GM12878 (cell line): ENCODE data around the gene STPG3. TPM values are rescaled to one million over a fixed set of nuclear protein-coding genes. Genes with fewer than 3 reads are reported as not detected.

Source experiments
- ATAC-seq: fragments of 200-7000 bp; cut with Tn5 transposase; 3 replicates; pipeline ENCODE4 v1.9.1; 2020; ENCODE audit warnings: mild to moderate bottlenecking, moderate library complexity
- BruUV-seq: library from RNA; stranded (reverse); fragments of 400-500 nt; replicated peaks from 2 replicates; lab custom pipeline; 2021; lab: Mats Ljungman, UMichigan
- CTCF ChIA-PET: fragments of 300-600 bp; sonication (Branson Sonifier 250); formaldehyde crosslinking; extraction: SDS; loops from one replicate; lab custom pipeline; 2021; ENCODE audit warnings: inconsistent platforms; lab: Yijun Ruan, JAX
- POLR2A ChIA-PET: fragments of 350-600 bp; formaldehyde crosslinking; extraction: SDS; loops from one replicate; lab custom pipeline; 2021; ENCODE audit warnings: inconsistent platforms; lab: Charles Lee
- RAD21 ChIA-PET: fragments of 300-600 bp; sonication (Branson Sonifier 250); formaldehyde crosslinking; loops from one replicate; lab custom pipeline; 2023; ENCODE audit warnings: antibody characterized with exemption; ENCODE audit not compliant: unreplicated experiment; lab: Charles Lee
- SMC1A ChIA-PET: fragments of 300-600 bp; sonication (Branson Sonifier 250); formaldehyde crosslinking; loops from one replicate; lab custom pipeline; 2023; ENCODE audit not compliant: unreplicated experiment, uncharacterized antibody; lab: Charles Lee
- DNase-seq: peaks from one replicate; pipeline ENCODE4 v3.0.0-alpha.2; 2011; ENCODE audit warnings: low read depth, low spot score
- FAIRE-seq: peaks from 3 replicates; lab custom pipeline; 2011; peaks lifted over from hg19 to GRCh38; lab: Jason Lieb, UNC
- H2AFZ ChIP-seq: 2 replicates; pipeline ENCODE4 v1.6.0; 2011; ENCODE audit warnings: low read depth, low read length, control low read depth; ENCODE audit not compliant: control insufficient read depth
- H3K27ac ChIP-seq: 2 replicates; pipeline ENCODE4 v1.5.1; 2011; ENCODE audit warnings: control low read depth; ENCODE audit not compliant: control insufficient read depth, insufficient read depth
- H3K27me3 ChIP-seq, 2 experiments: replicated peaks in 1 of 2; 2 replicates each; pipeline versions ENCODE4 v1.6.0 to v1.6.1; 2011; ENCODE audit warnings: low read length in 1 of 2; ENCODE audit not compliant: control insufficient read depth in 2 of 2, insufficient read depth in 2 of 2
- H3K36me3 ChIP-seq, 2 experiments: 2 replicates each; pipeline ENCODE4 v1.5.1; 2011; ENCODE audit warnings: low read length in 1 of 2; ENCODE audit not compliant: control insufficient read depth in 2 of 2, insufficient read depth in 2 of 2
- H3K4me1 ChIP-seq: 2 replicates; pipeline ENCODE4 v1.6.1; 2011; ENCODE audit warnings: mild to moderate bottlenecking, low read length, moderate library complexity, mixed read lengths; ENCODE audit not compliant: control insufficient read depth, insufficient read depth
- H3K4me2 ChIP-seq: 2 replicates; pipeline ENCODE4 v1.6.0; 2011; ENCODE audit warnings: control low read depth; ENCODE audit not compliant: control insufficient read depth, insufficient read depth
- H3K4me3 ChIP-seq: fragments of 200-600 bp; sonication (generic); 2 replicates; pipeline ENCODE4 v1.5.1; 2016
- H3K79me2 ChIP-seq: 2 replicates; pipeline ENCODE4 v1.6.0; 2011; ENCODE audit warnings: low read length; ENCODE audit not compliant: control insufficient read depth, insufficient read depth
- H3K9ac ChIP-seq: 2 replicates; pipeline ENCODE4 v1.8.0; 2011; ENCODE audit warnings: low read length, control low read depth, mixed read lengths; ENCODE audit not compliant: control insufficient read depth, insufficient read depth
- H3K9me3 ChIP-seq: replicated peaks from 3 replicates; pipeline ENCODE4 v1.5.1; 2011; ENCODE audit warnings: mild to moderate bottlenecking, low read length; ENCODE audit not compliant: control insufficient read depth, insufficient read depth
- H4K20me1 ChIP-seq: 2 replicates; pipeline ENCODE4 v1.6.0; 2011; ENCODE audit not compliant: control insufficient read depth, insufficient read depth
- BACH1 ChIP-seq: fragments of 450-650 bp; IDR thresholded peaks from 2 replicates; pipeline ENCODE4 v1.6.1; 2017; ENCODE audit warnings: mild to moderate bottlenecking, borderline replicate concordance
- CBX3 ChIP-seq: fragments of 200-600 bp; sonication (generic); IDR thresholded peaks from 2 replicates; pipeline ENCODE4 v1.6.1; 2016; ENCODE audit warnings: low read depth, borderline replicate concordance
- CREB1 ChIP-seq: IDR thresholded peaks from 2 replicates; pipeline ENCODE4 v1.6.1; 2012; ENCODE audit warnings: low read depth, mild to moderate bottlenecking, inconsistent platforms
- CTCF ChIP-seq, 3 experiments: IDR thresholded peaks in 2 of 3; conservative IDR thresholded peaks in 1 of 3; 2 replicates each; pipeline ENCODE4 v1.5.1; 2011; ENCODE audit warnings: low read depth in 3 of 3, low read length in 3 of 3, mild to moderate bottlenecking in 3 of 3, control low read depth in 2 of 3, moderate library complexity in 2 of 3, inconsistent platforms in 1 of 3, mixed read lengths in 1 of 3; ENCODE audit not compliant: control insufficient read depth in 2 of 3, insufficient read depth in 1 of 3; ENCODE audit errors: extremely low read depth in 1 of 3
- E2F8 ChIP-seq: fragments of 450-650 bp; IDR thresholded peaks from 2 replicates; pipeline ENCODE4 v1.6.1; 2018; ENCODE audit warnings: mild to moderate bottlenecking, low read depth, moderate library complexity; ENCODE audit not compliant: partially characterized antibody
- JUNB ChIP-seq: IDR thresholded peaks from 2 replicates; pipeline ENCODE4 v1.6.1; 2016; ENCODE audit warnings: antibody characterized with exemption, mild to moderate bottlenecking
- MTA3 ChIP-seq: IDR thresholded peaks from 2 replicates; pipeline ENCODE4 v1.6.1; 2012; ENCODE audit warnings: low read length, inconsistent platforms, borderline replicate concordance
- PML ChIP-seq: IDR thresholded peaks from 2 replicates; pipeline ENCODE4 v1.6.1; 2012; ENCODE audit warnings: low read length, inconsistent platforms
- RAD51 ChIP-seq: fragments of 450-650 bp; IDR thresholded peaks from 2 replicates; pipeline ENCODE4 v1.6.1; 2016; ENCODE audit warnings: moderate library complexity, mild to moderate bottlenecking, inconsistent platforms
- RELA ChIP-seq: fragments of 450-650 bp; IDR thresholded peaks from 2 replicates; pipeline ENCODE4 v1.8.0; 2014; ENCODE audit warnings: borderline replicate concordance; ENCODE audit not compliant: partially characterized antibody
- SMAD1 ChIP-seq: fragments of 450-650 bp; IDR thresholded peaks from 2 replicates; pipeline ENCODE4 v1.6.1; 2018; ENCODE audit warnings: mild to moderate bottlenecking, low read depth; ENCODE audit not compliant: partially characterized antibody
- SPI1 ChIP-seq: IDR thresholded peaks from 2 replicates; pipeline ENCODE4 v1.6.1; 2011; ENCODE audit warnings: low read depth, mild to moderate bottlenecking, low read length, moderate library complexity, borderline replicate concordance; ENCODE audit not compliant: insufficient read depth
- SREBF2 ChIP-seq: IDR thresholded peaks from 2 replicates; pipeline ENCODE4 v1.6.1; 2012; ENCODE audit warnings: mild to moderate bottlenecking, low read length
- TAF1 ChIP-seq: IDR thresholded peaks from 2 replicates; pipeline ENCODE4 v1.6.1; 2011; ENCODE audit warnings: mild to moderate bottlenecking, low read depth, low read length, borderline replicate concordance
- TBL1XR1 ChIP-seq: IDR thresholded peaks from 2 replicates; pipeline ENCODE4 v1.6.1; 2012; ENCODE audit warnings: low read depth, low read length, improper control_type of control experiment
- TCF7 ChIP-seq: IDR thresholded peaks from 2 replicates; pipeline ENCODE4 v1.6.1; 2014; ENCODE audit warnings: antibody characterized with exemption, borderline replicate concordance
- ZBED1 ChIP-seq: IDR thresholded peaks from 2 replicates; pipeline ENCODE4 v1.6.1; 2016; ENCODE audit warnings: borderline replicate concordance
- ZNF207 ChIP-seq: fragments of 450-650 bp; IDR thresholded peaks from 2 replicates; pipeline ENCODE4 v1.6.1; 2014; ENCODE audit warnings: antibody characterized with exemption, mild to moderate bottlenecking, borderline replicate concordance
- ZNF274 ChIP-seq: IDR thresholded peaks from one replicate; pipeline ENCODE4 v1.8.0; 2011; ENCODE audit not compliant: insufficient read length, insufficient read depth
- ZNF622 ChIP-seq: fragments of 450-650 bp; IDR thresholded peaks from 2 replicates; pipeline ENCODE4 v1.6.1; 2017; ENCODE audit warnings: mild to moderate bottlenecking, inconsistent platforms
- WGBS: methylation state at CpG from one replicate; pipeline ENCODE4 v1.1.6; 2016; ENCODE audit warnings: low lambda C conversion rate; ENCODE audit not compliant: insufficient replicate concordance, insufficient coverage; ENCODE audit errors: missing lambda C conversion rate; 5-methylcytosine and 5-hydroxymethylcytosine counted together
- in situ Hi-C: fragments of 300-500 bp; cut with MboI; formaldehyde crosslinking; loops from 9 replicates; pipeline ENCODE4 v1.14.3; 2018; ENCODE audit warnings: mixed read lengths
- intact Hi-C: fragments of 100-400 bp; cut with micrococcal nuclease; formaldehyde crosslinking; loops from one replicate; pipeline ENCODE4 v1.14.2; 2022; ENCODE audit not compliant: unreplicated experiment
- polyA plus RNA-seq, 11 experiments: library from polyadenylated mRNA; depleted of rRNA in 4 of 11; unstranded in 6 of 11; stranded (reverse) in 5 of 11; fragments of >200 nt; fragmentation: Nextera tagmentation in 4 of 11; fragmentation: Illumina TruSeq in 1 of 11; extraction: Ambion mirVana in 4 of 11; extraction: Trizol in 1 of 11; gene quantifications; 1 replicate in 1 of 11; 2 replicates in 10 of 11; pipeline versions ENCODE4 v1.2.1 to v1.2.3, GENCODE V29; 2011 to 2016; ENCODE audit warnings: inconsistent platforms in 2 of 11, missing spikeins in 2 of 11, low read depth in 1 of 11
- total RNA-seq, 4 experiments: library from RNA; depleted of rRNA in 3 of 4; stranded (reverse); fragments of >200 nt in 3 of 4; fragmentation: Illumina TruSeq in 1 of 4; extraction: Trizol in 1 of 4; gene quantifications; 2 replicates each; pipeline versions ENCODE4 v1.2.1 to v1.2.3, GENCODE V29; 2013 to 2021

The STPG3 gene
- total and polyA plus RNA-seq, 10 of the 15 experiments (the other 5 are each of a cell fraction or from before 2014, with no cell fraction given), result not detected

GRCh38 chr9:137245450-137246421, 5.3 kb upstream of the STPG3 start:
- no peak for TF ChIP-seq ZNF622
- no peak for TF ChIP-seq ZBED1
- no peak for TF ChIP-seq RAD51
- TF ChIP-seq PML, result no peak
- no peak for TF ChIP-seq TBL1XR1
- no peak for TF ChIP-seq SREBF2
- no peak for TF ChIP-seq SMAD1
- no peak for TF ChIP-seq TCF7
- no peak for TF ChIP-seq JUNB
- no peak for TF ChIP-seq CBX3
- TF ChIP-seq RELA, result no peak
- TF ChIP-seq SPI1, result no peak
- TF ChIP-seq CTCF (IDR thresholded peaks at IDR 0.05 in 2 of 3, conservative IDR thresholded peaks at IDR 0.05 in 1 of 3; ENCODE audit: control insufficient read depth in 2 of 3, extremely low read depth in 1 of 3, insufficient read depth in 1 of 3, low read depth in 3 of 3, low read length in 3 of 3), result no peak
- no peak for TF ChIP-seq MTA3
- no peak for TF ChIP-seq E2F8
- no peak for TF ChIP-seq BACH1
- TF ChIP-seq CREB1, result no peak
- TF ChIP-seq TAF1, result no peak
- TF ChIP-seq ZNF274, result no peak
- no peak for TF ChIP-seq ZNF207
- Histone ChIP-seq H3K36me3 (peaks cover 8 to 14% of the 10 kb centered on the region in 2 experiments), H3K4me1 (peaks cover 19% of the 10 kb centered on the region), H3K27me3 (no peaks in the 10 kb centered on the region), H4K20me1 (peaks cover 4% of the 10 kb centered on the region; the same call in 1 of the 2 replicates), H3K9me3 (no peaks in the 10 kb centered on the region), H3K4me3 (no peak overlapping the region), H3K9ac (no peak overlapping the region), H2AFZ (no peak overlapping the region), H3K79me2 (peaks cover 24% of the 10 kb centered on the region), H3K4me2 (no peak overlapping the region), H3K27ac (no peak overlapping the region)
- in situ Hi-C loops, result no loop called here
- BruUV-seq, result no TSS peak
- DNase-seq (no peak), ATAC-seq (no peak), FAIRE-seq (no peak)
- RAD21 ChIA-PET, result no interaction called here
- WGBS, result 56% methylated on average over 25 of the region's 25 CpGs
- intact Hi-C loops, result no loop called here
- CTCF ChIA-PET, result no interaction called here
- SMC1A ChIA-PET, result no interaction called here
- POLR2A ChIA-PET, result no interaction called here
